HCT116 (cell line): ENCODE data around the gene NUDT9. TPM values are rescaled to one million over a fixed set of nuclear protein-coding genes. Genes with fewer than 3 reads are reported as not detected.

Experiments used
- ATAC-seq: fragments of 200-7000 bp; cut with Tn5 transposase; 2 replicates; pipeline ENCODE4 v1.9.1; 2020; ENCODE audit warnings: mild to moderate bottlenecking, moderate library complexity
- BruUV-seq: library from RNA; stranded (reverse); fragments of 400-500 nt; replicated peaks from 2 replicates; lab custom pipeline; 2021; lab: Mats Ljungman, UMichigan
- CTCF ChIA-PET: fragments of 300-600 bp; sonication (Branson Sonifier 250); formaldehyde crosslinking; loops from one replicate; lab custom pipeline; 2021; ENCODE audit warnings: antibody characterized with exemption; lab: Charles Lee
- POLR2A ChIA-PET: fragments of 300-600, 350-600 bp; sonication (Branson Sonifier 250); formaldehyde crosslinking; loops from one replicate; lab custom pipeline; 2021; ENCODE audit warnings: antibody characterized with exemption; lab: Charles Lee
- RAD21 ChIA-PET, 2 experiments: fragments of 300-600 bp; sonication (Branson Sonifier 250); formaldehyde crosslinking; loops; one replicate each; lab custom pipeline; 2023; ENCODE audit warnings: low total read pairs in 2 of 2; ENCODE audit not compliant: uncharacterized antibody in 2 of 2, unreplicated experiment in 2 of 2, low non-redundant PET in 1 of 2; lab: Charles Lee
- DNase-seq: peaks from one replicate; pipeline ENCODE4 v3.0.0-alpha.2; 2010; ENCODE audit warnings: low read depth, low spot score
- H2AFZ ChIP-seq: fragments of 200-600 bp; shearing (Covaris generic), sonication (generic); 2 replicates; pipeline ENCODE4 v1.6.1; 2017; ENCODE audit warnings: low read depth, mixed run types, mixed read lengths, antibody characterized with exemption, low read length; ENCODE audit not compliant: poor library complexity, severe bottlenecking
- H3K27ac ChIP-seq: 2 replicates; pipeline ENCODE4 v1.5.1; 2012; ENCODE audit warnings: low read depth, low read length
- H3K27me3 ChIP-seq: fragments of 200-600 bp; sonication (generic); 2 replicates; pipeline ENCODE4 v1.6.1; 2016; ENCODE audit warnings: mixed run types, low read length, mixed read lengths; ENCODE audit not compliant: insufficient read depth
- H3K36me3 ChIP-seq, 2 experiments: fragments of 200-500 bp in 1 of 2; fragments of 200-600 bp in 1 of 2; sonication (Bioruptor generic) in 1 of 2; sonication (generic) in 1 of 2; 2 replicates each; pipeline versions ENCODE4 v1.5.1 to v1.6.1; 2014 to 2016; ENCODE audit warnings: low read length in 2 of 2, inconsistent platforms in 1 of 2, mixed read lengths in 1 of 2, mixed run types in 1 of 2; ENCODE audit not compliant: insufficient read depth in 2 of 2, control insufficient read depth in 1 of 2
- H3K4me1 ChIP-seq, 2 experiments: fragments of 200-600 bp in 1 of 2; sonication (generic) in 1 of 2; 2 replicates each; pipeline versions ENCODE4 v1.5.1 to v1.6.1; 2012 to 2017; ENCODE audit warnings: low read length in 2 of 2, inconsistent platforms in 1 of 2, mild to moderate bottlenecking in 1 of 2, mixed read lengths in 1 of 2, mixed run types in 1 of 2, moderate library complexity in 1 of 2; ENCODE audit not compliant: insufficient read depth in 2 of 2, control insufficient read depth in 1 of 2
- H3K4me2 ChIP-seq: fragments of 200-600 bp; sonication (generic); 2 replicates; pipeline ENCODE4 v1.6.1; 2017; ENCODE audit warnings: mixed run types, low read length, mixed read lengths
- H3K4me3 ChIP-seq, 2 experiments: fragments of 200-600 bp in 1 of 2; sonication (generic) in 1 of 2; replicated peaks in 1 of 2; 2 replicates each; pipeline ENCODE4 v1.5.1; 2011 to 2016; ENCODE audit warnings: low read length in 2 of 2, control low read depth in 1 of 2, low read depth in 1 of 2, mild to moderate bottlenecking in 1 of 2, mixed read lengths in 1 of 2, mixed run types in 1 of 2
- H3K79me2 ChIP-seq: fragments of 200-600 bp; sonication (generic); 2 replicates; pipeline ENCODE4 v1.6.1; 2017; ENCODE audit warnings: mild to moderate bottlenecking, mixed run types, low read length, moderate library complexity, mixed read lengths; ENCODE audit not compliant: insufficient read depth
- H3K9ac ChIP-seq: fragments of 200-600 bp; sonication (generic); 2 replicates; pipeline ENCODE4 v1.6.1; 2016; ENCODE audit warnings: low read length, mixed read lengths
- H3K9me2 ChIP-seq: fragments of 200-600 bp; sonication (generic), shearing (Covaris generic); 2 replicates; pipeline ENCODE4 v1.6.1; 2017; ENCODE audit warnings: mixed run types, mild to moderate bottlenecking, moderate library complexity; ENCODE audit not compliant: insufficient read depth
- H3K9me3 ChIP-seq, 2 experiments: fragments of 200-500 bp in 1 of 2; fragments of 200-600 bp in 1 of 2; sonication (Bioruptor generic) in 1 of 2; sonication (generic) in 1 of 2; 2 replicates each; pipeline ENCODE4 v1.6.1; 2014 to 2017; ENCODE audit warnings: low read length in 2 of 2, mixed read lengths in 2 of 2, inconsistent platforms in 1 of 2, low read depth in 1 of 2, mild to moderate bottlenecking in 1 of 2, mixed run types in 1 of 2, moderate library complexity in 1 of 2; ENCODE audit not compliant: control insufficient read depth in 1 of 2, insufficient read depth in 1 of 2
- H4K20me1 ChIP-seq: fragments of 200-600 bp; sonication (generic), shearing (Covaris generic); 2 replicates; pipeline ENCODE4 v1.6.1; 2017; ENCODE audit warnings: mixed run types, mild to moderate bottlenecking, moderate library complexity; ENCODE audit not compliant: insufficient read depth
- ATF3 ChIP-seq: IDR thresholded peaks from 2 replicates; pipeline ENCODE4 v1.6.1; 2012
- CBX3 ChIP-seq: IDR thresholded peaks from 2 replicates; pipeline ENCODE4 v1.6.1; 2012; ENCODE audit warnings: low read depth
- CEBPB ChIP-seq: IDR thresholded peaks from 2 replicates; pipeline ENCODE4 v1.6.1; 2012; ENCODE audit warnings: low read depth
- EGR1 ChIP-seq: IDR thresholded peaks from 2 replicates; pipeline ENCODE4 v1.6.1; 2012; ENCODE audit warnings: low read depth
- EZH2 ChIP-seq: fragments of 200-600 bp; sonication (generic); IDR thresholded peaks from 2 replicates; pipeline ENCODE4 v1.6.1; 2017; ENCODE audit warnings: antibody characterized with exemption, mixed run types
- EZH2phosphoT487 ChIP-seq: fragments of 200-600 bp; IDR thresholded peaks from 2 replicates; pipeline ENCODE4 v1.6.1; 2018; ENCODE audit warnings: antibody characterized with exemption, borderline replicate concordance
- FOSL1 ChIP-seq: IDR thresholded peaks from 2 replicates; pipeline ENCODE4 v1.6.1; 2012; ENCODE audit warnings: low read depth
- POLR2A ChIP-seq: IDR thresholded peaks from 2 replicates; pipeline ENCODE4 v1.7.0; 2011; ENCODE audit warnings: borderline replicate concordance; ENCODE audit not compliant: insufficient read depth, insufficient read length; ENCODE audit errors: extremely low read depth
- POLR2AphosphoS5 ChIP-seq: IDR thresholded peaks from 2 replicates; pipeline ENCODE4 v1.6.1; 2011; ENCODE audit warnings: mild to moderate bottlenecking, low read depth, low read length, moderate library complexity
- REST ChIP-seq: IDR thresholded peaks from 2 replicates; pipeline ENCODE4 v1.6.1; 2012; ENCODE audit warnings: low read depth
- SP1 ChIP-seq: IDR thresholded peaks from 2 replicates; pipeline ENCODE4 v1.6.1; 2012; ENCODE audit warnings: low read depth
- SRF ChIP-seq: IDR thresholded peaks from 2 replicates; pipeline ENCODE4 v1.6.1; 2012; ENCODE audit warnings: low read depth
- TCF7L2 ChIP-seq: IDR thresholded peaks from 2 replicates; pipeline ENCODE4 v1.7.0; 2011; ENCODE audit warnings: borderline replicate concordance, inconsistent platforms; ENCODE audit not compliant: insufficient read depth, insufficient read length; ENCODE audit errors: extremely low read depth
- ZBTB33 ChIP-seq: IDR thresholded peaks from 2 replicates; pipeline ENCODE4 v1.6.1; 2011; ENCODE audit warnings: mild to moderate bottlenecking, low read length, moderate library complexity; ENCODE audit not compliant: insufficient replicate concordance; ENCODE audit errors: extremely low read depth
- ZFX ChIP-seq: fragments of 450-650 bp; IDR thresholded peaks from 2 replicates; pipeline ENCODE4 v1.6.1; 2017
- intact Hi-C: fragments of 100-400 bp; cut with micrococcal nuclease; formaldehyde crosslinking; loops from 2 replicates; pipeline ENCODE4 v1.10.0; 2022
- total RNA-seq: library from RNA; stranded (reverse); gene quantifications from one replicate; pipeline ENCODE4 v1.2.1, GENCODE V29; 2021; ENCODE audit not compliant: unreplicated experiment

NUDT9 gene
- total RNA-seq, 1 experiment from 2014 or later = 13.5 TPM

GRCh38 chr4:87476934-87477333, 54.6 kb downstream of the NUDT9 start:
- DNase-seq (no peak), ATAC-seq (no peak)
- no TSS peak for BruUV-seq
- H3K27ac ChIP-seq = no peak overlapping the region
- ChIA-PET CTCF (no interaction called here), POLR2A (no interaction called here), RAD21 (no interaction called here)
- no peaks in the 10 kb centered on the region for H3K79me2 ChIP-seq
- H3K4me3 ChIP-seq = no peak overlapping the region
- no peaks in the 10 kb centered on the region for H3K4me1 ChIP-seq
- no peak overlapping the region for H3K9ac ChIP-seq
- no peak overlapping the region for H3K4me2 ChIP-seq
- intact Hi-C loops = no loop called here
- no peak overlapping the region for H2AFZ ChIP-seq
- no peaks in the 10 kb centered on the region for H3K36me3 ChIP-seq
- no peaks in the 10 kb centered on the region for H3K27me3 ChIP-seq
- H3K9me3 ChIP-seq = no peaks in the 10 kb centered on the region
- H3K9me2 ChIP-seq = no peaks in the 10 kb centered on the region
- H4K20me1 ChIP-seq = no peaks in the 10 kb centered on the region
- TF ChIP-seq SP1 (no peak), POLR2AphosphoS5 (no peak), CBX3 (no peak), SRF (no peak), CEBPB (no peak), FOSL1 (no peak), EZH2 (no peak), TCF7L2 (no peak), POLR2A (no peak), ATF3 (no peak), EGR1 (no peak), ZFX (no peak), EZH2phosphoT487 (no peak), ZBTB33 (no peak), REST (no peak)
